K562 (cell line): ENCODE measurements around the gene ADAMTS2. TPM values are rescaled to one million over a fixed set of nuclear protein-coding genes. Genes with fewer than 3 reads are reported as not detected.

ENCODE experiments used
- JUND ChIP-seq, 2 experiments: IDR thresholded peaks; 2 replicates in 1 of 2; 3 replicates in 1 of 2; pipeline ENCODE4 v1.6.1; 2011; ENCODE audit warnings: borderline replicate concordance in 2 of 2, low read depth in 2 of 2, low read length in 2 of 2, improper control_type of control experiment in 1 of 2, missing biosample characterization in 1 of 2, missing genetic modification characterization in 1 of 2, missing genetic modification reagents in 1 of 2
- PURB ChIP-seq: sonication (generic); formaldehyde crosslinking; IDR thresholded peaks from 2 replicates; pipeline ENCODE4 v1.9.0; 2021; ENCODE audit warnings: low read depth, mild to moderate bottlenecking, missing genetic modification reagents
- RFX1 ChIP-seq: fragments of 450-650 bp; IDR thresholded peaks from 2 replicates; pipeline ENCODE4 v1.6.1; 2016; ENCODE audit warnings: mild to moderate bottlenecking, moderate library complexity
- TFAM ChIP-seq: fragments of 250-450 bp; sonication (Bioruptor Pico); conservative IDR thresholded peaks from 2 replicates; pipeline ENCODE4 v1.5.0; 2021; ENCODE audit warnings: mild to moderate bottlenecking, moderate library complexity
- ZBTB11 ChIP-seq, 3 experiments: fragments of 200-800 bp in 1 of 3; fragments of 250-450 bp in 1 of 3; fragments of 450-650 bp in 1 of 3; sonication (Bioruptor Pico) in 1 of 3; sonication (Bioruptor generic) in 1 of 3; formaldehyde crosslinking in 1 of 3; IDR thresholded peaks; 2 replicates each; pipeline versions ENCODE4 v1.6.1 to v1.8.0; 2016 to 2022; ENCODE audit warnings: mild to moderate bottlenecking in 2 of 3, missing genetic modification characterization in 2 of 3, missing compliant biosample characterization in 1 of 3, moderate library complexity in 1 of 3
- ZNF707 ChIP-seq: fragments of 250-450 bp; sonication (Bioruptor Pico); conservative IDR thresholded peaks from 2 replicates; pipeline ENCODE4 v1.8.0; 2022; ENCODE audit warnings: inconsistent platforms, mild to moderate bottlenecking, moderate library complexity
- polyA plus RNA-seq, 8 experiments: library from polyadenylated mRNA; depleted of rRNA in 4 of 8; stranded (reverse) in 5 of 8; unstranded in 3 of 8; fragments of >200 nt; fragmentation: Nextera tagmentation in 2 of 8; fragmentation: Illumina TruSeq in 1 of 8; extraction: Ambion mirVana in 2 of 8; extraction: Trizol in 1 of 8; gene quantifications; 2 replicates each; pipeline versions ENCODE4 v1.2.1 to v1.2.3, GENCODE V29; 2011 to 2014; ENCODE audit warnings: inconsistent platforms in 1 of 8, missing spikeins in 1 of 8
- total RNA-seq, 7 experiments: library from RNA; depleted of rRNA in 6 of 7; stranded (reverse); fragments of >200 nt in 6 of 7; fragmentation: Illumina TruSeq in 2 of 7; extraction: Trizol in 2 of 7; gene quantifications; 2 replicates each; pipeline versions ENCODE4 v1.2.1 to v1.2.3, GENCODE V29; 2011 to 2021; ENCODE audit warnings: low replicate concordance in 1 of 7

Gene ADAMTS2
- total and polyA plus RNA-seq, 9 of the 15 experiments (the other 6 are each of a cell fraction or from before 2014, with no cell fraction given), result not detected

- TF ChIP-seq ZBTB11 (CRISPR knock-in tag; IDR thresholded peaks at IDR 0.05) (no peak), JUND (IDR thresholded peaks at IDR 0.05; ENCODE audit: borderline replicate concordance, low read depth, low read length) (no peak), JUND (tag; IDR thresholded peaks at IDR 0.05; ENCODE audit: borderline replicate concordance, low read depth, low read length) (no peak), ZNF707 (no peak), TFAM (CRISPR knock-in tag) (no peak), RFX1 (no peak), PURB (CRISPR knock-in tag) (no peak)
- TF ChIP-seq, all 486 proteins: peak for 0
These were observed 223.6 kb downstream of the ADAMTS2 start (continued) for GRCh38 chr5:179121667-179122111.
